ENCODE measurements around the gene CD302.
"Not testable (repeated sequence)": the region's sequence is repeated elsewhere in the genome, so short reads cannot be mapped to it uniquely, and the experiment has no call there.

DNA sequence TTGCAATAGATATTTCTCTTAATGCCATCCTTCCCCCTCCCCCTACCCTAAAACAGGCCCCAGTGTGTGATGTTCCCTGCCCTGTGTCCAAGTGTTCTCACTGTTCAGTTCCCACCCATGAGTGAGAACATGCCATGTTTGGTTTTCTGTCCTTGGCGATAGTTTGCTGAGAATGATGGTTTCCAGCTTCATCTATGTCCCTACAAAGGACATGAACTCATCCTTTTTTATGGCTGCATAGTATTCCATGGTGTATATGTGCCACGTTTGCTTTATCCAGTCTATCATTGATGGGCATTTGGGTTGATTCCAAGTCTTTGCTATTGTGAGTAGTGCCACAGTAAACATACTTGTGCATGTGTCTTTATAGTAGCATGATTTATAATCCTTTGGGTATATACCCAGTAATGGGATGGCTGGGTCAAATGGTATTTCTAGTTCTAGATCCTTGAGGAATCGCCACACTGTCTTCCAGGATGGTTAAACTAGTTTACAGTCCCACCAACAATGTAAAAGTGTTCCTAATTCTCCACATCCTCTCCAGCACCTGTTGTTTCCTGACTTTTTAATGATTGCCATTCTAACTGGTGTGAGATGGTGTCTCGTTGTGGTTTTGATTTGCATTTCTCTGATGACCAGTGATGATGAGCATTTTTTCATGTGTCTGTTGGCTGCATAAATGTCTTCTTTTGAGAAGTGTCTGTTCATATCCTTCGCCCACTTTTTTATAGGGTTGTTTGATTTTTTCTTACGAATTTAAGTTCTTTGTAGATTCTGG, 73.0 kb downstream of the CD302 start:
- TF ChIP-seq POLR2A (IDR thresholded peaks at IDR 0.05): not testable (repeated sequence)
- TF ChIP-seq, protein P1, sequence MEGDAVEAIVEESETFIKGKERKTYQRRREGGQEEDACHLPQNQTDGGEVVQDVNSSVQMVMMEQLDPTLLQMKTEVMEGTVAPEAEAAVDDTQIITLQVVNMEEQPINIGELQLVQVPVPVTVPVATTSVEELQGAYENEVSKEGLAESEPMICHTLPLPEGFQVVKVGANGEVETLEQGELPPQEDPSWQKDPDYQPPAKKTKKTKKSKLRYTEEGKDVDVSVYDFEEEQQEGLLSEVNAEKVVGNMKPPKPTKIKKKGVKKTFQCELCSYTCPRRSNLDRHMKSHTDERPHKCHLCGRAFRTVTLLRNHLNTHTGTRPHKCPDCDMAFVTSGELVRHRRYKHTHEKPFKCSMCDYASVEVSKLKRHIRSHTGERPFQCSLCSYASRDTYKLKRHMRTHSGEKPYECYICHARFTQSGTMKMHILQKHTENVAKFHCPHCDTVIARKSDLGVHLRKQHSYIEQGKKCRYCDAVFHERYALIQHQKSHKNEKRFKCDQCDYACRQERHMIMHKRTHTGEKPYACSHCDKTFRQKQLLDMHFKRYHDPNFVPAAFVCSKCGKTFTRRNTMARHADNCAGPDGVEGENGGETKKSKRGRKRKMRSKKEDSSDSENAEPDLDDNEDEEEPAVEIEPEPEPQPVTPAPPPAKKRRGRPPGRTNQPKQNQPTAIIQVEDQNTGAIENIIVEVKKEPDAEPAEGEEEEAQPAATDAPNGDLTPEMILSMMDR (IDR thresholded peaks at IDR 0.05): not testable (repeated sequence)

Data from stomach (tissue), 4 donors.